Right lobe of liver (tissue), 4 donors: Measurements from ENCODE around the gene DNAJC28.

Source experiments
- CTCF ChIP-seq, 4 donors: fragments of 200-600 bp in 3 of 4; fragments of 450-650 bp in 1 of 4; IDR thresholded peaks; one replicate each; pipeline versions ENCODE4 v1.5.1 to v1.8.0; 2016 to 2022; ENCODE audit warnings: antibody characterized with exemption in 4 of 4, mild to moderate bottlenecking in 2 of 4
- POLR2A ChIP-seq: fragments of 450-650 bp; IDR thresholded peaks from one replicate; pipeline ENCODE4 v1.6.1; 2017; ENCODE audit warnings: antibody characterized with exemption, mild to moderate bottlenecking
- donor health status: DM: no; HTN: no; CAD: no.
- donor health status: DM: no; HTN: no; CAD: no.
- donor health status: DM: no; HTN: yes; CAD: no.

GRCh38 chr21:33522297-33522952, 30.9 kb upstream of the DNAJC28 start:
- no peak for TF ChIP-seq CTCF (IDR thresholded peaks at IDR 0.05)
- no peak for TF ChIP-seq POLR2A
